ENCODE results near the gene SHD. TPM values are rescaled to one million over a fixed set of nuclear protein-coding genes. Genes with fewer than 3 reads are reported as not detected.

The SHD gene
- total RNA-seq, 4 donors from 2014 or later: 7.6 to 51.4 (median 27.5) TPM

- in situ Hi-C loops (cut with MboI; ENCODE audit: low pct_ligation_motif_present in 1 of 4, low pct_unique_long_range_greater_than_20kb in 1 of 4, low sequenced_read_pairs in 3 of 4) (loop anchor here in 1 of 4 donors (10.0 kb wide), 1 partner anchor 78 kb away; no protein-coding TSS in a partner anchor), intact Hi-C loops (cut with DNase I; ENCODE audit: low total_unique reads) (no loop called here)
- TF ChIP-seq, protein P1, sequence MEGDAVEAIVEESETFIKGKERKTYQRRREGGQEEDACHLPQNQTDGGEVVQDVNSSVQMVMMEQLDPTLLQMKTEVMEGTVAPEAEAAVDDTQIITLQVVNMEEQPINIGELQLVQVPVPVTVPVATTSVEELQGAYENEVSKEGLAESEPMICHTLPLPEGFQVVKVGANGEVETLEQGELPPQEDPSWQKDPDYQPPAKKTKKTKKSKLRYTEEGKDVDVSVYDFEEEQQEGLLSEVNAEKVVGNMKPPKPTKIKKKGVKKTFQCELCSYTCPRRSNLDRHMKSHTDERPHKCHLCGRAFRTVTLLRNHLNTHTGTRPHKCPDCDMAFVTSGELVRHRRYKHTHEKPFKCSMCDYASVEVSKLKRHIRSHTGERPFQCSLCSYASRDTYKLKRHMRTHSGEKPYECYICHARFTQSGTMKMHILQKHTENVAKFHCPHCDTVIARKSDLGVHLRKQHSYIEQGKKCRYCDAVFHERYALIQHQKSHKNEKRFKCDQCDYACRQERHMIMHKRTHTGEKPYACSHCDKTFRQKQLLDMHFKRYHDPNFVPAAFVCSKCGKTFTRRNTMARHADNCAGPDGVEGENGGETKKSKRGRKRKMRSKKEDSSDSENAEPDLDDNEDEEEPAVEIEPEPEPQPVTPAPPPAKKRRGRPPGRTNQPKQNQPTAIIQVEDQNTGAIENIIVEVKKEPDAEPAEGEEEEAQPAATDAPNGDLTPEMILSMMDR (IDR thresholded peaks at IDR 0.05): no peak
- TF ChIP-seq POLR2AphosphoS5 (IDR thresholded peaks at IDR 0.05) (no peak), EP300 (IDR thresholded peaks at IDR 0.05; ENCODE audit: low read depth) (no peak), POLR2A (IDR thresholded peaks at IDR 0.05) (no peak)
- Histone ChIP-seq H3K4me1 (peaks cover 4 to 16% (median 13%) of the 10 kb centered on the region in 4 donors), H3K27me3 (peaks cover 53% of the 10 kb centered on the region), H3K27ac (no peak overlapping the region), H3K4me3 (no peak overlapping the region), H3K36me3 (no peaks in the 10 kb centered on the region), H3K9me3 (no peaks in the 10 kb centered on the region)
- no peak for DNase-seq
- WGBS, 2 donors (ENCODE audit: low coverage in 1 of 2): 33 to 46% methylated on average over 3 to 16 of the region's 16 CpGs
Measured at GRCh38 chr19:4277191-4277696, 1.8 kb upstream of the SHD start.

GRCh38 chr19:4278010-4278409 lies 1.1 kb upstream of the SHD start:
- TF ChIP-seq POLR2AphosphoS5 (IDR thresholded peaks at IDR 0.05) (no peak), EP300 (IDR thresholded peaks at IDR 0.05; ENCODE audit: low read depth) (no peak), POLR2A (IDR thresholded peaks at IDR 0.05) (no peak)
- TF ChIP-seq, protein P1 (IDR thresholded peaks at IDR 0.05): no peak
- peaks cover 60% of the 10 kb centered on the region for H3K27me3 ChIP-seq

GRCh38 chr19:4279267-4279529 lies 132 bp downstream of the SHD start:
- Histone ChIP-seq H3K4me3 (peak overlapping the region in 3 of 4 donors; percentile 1 to 43 (median 28)), H3K9me3 (no peaks in the 10 kb centered on the region), H3K27me3 (peaks cover 65% of the 10 kb centered on the region), H3K36me3 (no peaks in the 10 kb centered on the region), H3K4me1 (peaks cover 4 to 21% (median 15%) of the 10 kb centered on the region in 4 donors), H3K27ac (no peak overlapping the region)
- TF ChIP-seq EP300 (IDR thresholded peaks at IDR 0.05; ENCODE audit: low read depth): no peak
- TF ChIP-seq POLR2A (IDR thresholded peaks at IDR 0.05): no peak
- no peak for TF ChIP-seq POLR2AphosphoS5 (IDR thresholded peaks at IDR 0.05)
- TF ChIP-seq, protein P1 (IDR thresholded peaks at IDR 0.05): no peak
- no peak for DNase-seq
- in situ Hi-C loops (cut with MboI; ENCODE audit: low pct_ligation_motif_present in 1 of 4, low pct_unique_long_range_greater_than_20kb in 1 of 4, low sequenced_read_pairs in 3 of 4): loop anchor here in 1 of 4 donors (10.0 kb wide), 1 partner anchor 76 kb away; no protein-coding TSS in a partner anchor
- WGBS, 2 donors (ENCODE audit: low coverage in 1 of 2): 6% methylated on average over 24 of the region's 30 CpGs; no CpG with 5 or more reads in 1 of the 2 donors
- intact Hi-C loops (cut with DNase I; ENCODE audit: low total_unique reads): no loop called here

More at GRCh38 chr19:4278010-4278409, 1.1 kb upstream of the SHD start:
- peaks cover 4 to 16% (median 13%) of the 10 kb centered on the region in 4 donors for H3K4me1 ChIP-seq
- no peaks in the 10 kb centered on the region for H3K36me3 ChIP-seq
- H3K9me3 ChIP-seq: no peaks in the 10 kb centered on the region
- H3K4me3 ChIP-seq: no peak overlapping the region
- no peak for DNase-seq
- WGBS, 2 donors (ENCODE audit: low coverage in 1 of 2): 13 to 60% methylated on average over 1 to 4 of the region's 4 CpGs
- H3K27ac ChIP-seq: no peak overlapping the region
- in situ Hi-C loops (cut with MboI; ENCODE audit: low pct_ligation_motif_present in 1 of 4, low pct_unique_long_range_greater_than_20kb in 1 of 4, low sequenced_read_pairs in 3 of 4) (loop anchor here in 1 of 4 donors (10.0 kb wide), 1 partner anchor 77 kb away; no protein-coding TSS in a partner anchor), intact Hi-C loops (cut with DNase I; ENCODE audit: low total_unique reads) (no loop called here)

GRCh38 chr19:4279530-4280422 lies 710 bp downstream of the SHD start:
- H3K9me3 ChIP-seq: no peaks in the 10 kb centered on the region
- intact Hi-C loops (cut with DNase I; ENCODE audit: low total_unique reads): no loop called here
- 9% methylated on average over 54 of the region's 71 CpGs; no CpG with 5 or more reads in 1 of the 2 donors for WGBS, 2 donors (ENCODE audit: low coverage in 1 of 2)
- in situ Hi-C loops (cut with MboI; ENCODE audit: low pct_ligation_motif_present in 1 of 4, low pct_unique_long_range_greater_than_20kb in 1 of 4, low sequenced_read_pairs in 3 of 4): loop anchor here in 1 of 4 donors (10.0 kb wide), 1 partner anchor 75 kb away; no protein-coding TSS in a partner anchor
- peak overlapping the region in 3 of 4 donors; percentile 1 to 43 (median 28) for H3K4me3 ChIP-seq
- peaks cover 67% of the 10 kb centered on the region for H3K27me3 ChIP-seq
- H3K36me3 ChIP-seq: no peaks in the 10 kb centered on the region
- no peak overlapping the region for H3K27ac ChIP-seq
- peaks cover 4 to 21% (median 15%) of the 10 kb centered on the region in 4 donors for H3K4me1 ChIP-seq
- DNase-seq: no peak
- TF ChIP-seq POLR2AphosphoS5 (IDR thresholded peaks at IDR 0.05): no peak
- TF ChIP-seq, protein P1 (IDR thresholded peaks at IDR 0.05): no peak
- TF ChIP-seq POLR2A (IDR thresholded peaks at IDR 0.05): no peak
- no peak for TF ChIP-seq EP300 (IDR thresholded peaks at IDR 0.05; ENCODE audit: low read depth)

Measured in transverse colon (tissue), 4 donors.